ENCODE results near the gene PCDHB6.

DNA sequence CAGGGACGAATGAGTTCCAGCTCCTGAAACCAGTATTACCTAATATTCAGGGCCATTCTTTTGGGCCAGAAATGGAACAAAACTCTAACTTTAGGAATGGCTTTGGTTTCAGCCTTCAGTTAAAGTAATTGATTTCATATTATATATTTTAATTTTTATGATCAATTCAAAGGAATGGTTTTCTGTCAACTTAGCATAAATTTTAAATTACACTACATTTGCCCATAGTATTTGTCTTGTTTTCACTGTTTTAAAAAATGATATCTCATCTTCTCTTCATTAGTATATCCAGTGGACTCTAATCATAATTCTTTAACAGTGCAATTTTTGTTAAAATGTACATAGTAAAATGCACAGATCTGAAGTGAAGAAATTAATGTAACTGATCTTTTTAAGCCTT, 30.5 kb downstream of the PCDHB6 start:
- no peak for TF ChIP-seq CTCF (IDR thresholded peaks at IDR 0.05)
- TF ChIP-seq POLR2A (IDR thresholded peaks at IDR 0.05) = no peak

Data from testis (tissue), 2 donors.